Naive B cell (primary cell): ENCODE measurements around the gene DSCAM. TPM values are rescaled to one million over a fixed set of nuclear protein-coding genes. Genes with fewer than 3 reads are reported as not detected.
"Not testable (repeated sequence)": the region's sequence is repeated elsewhere in the genome, so short reads cannot be mapped to it uniquely, and the experiment has no call there.

Experiments
- ATAC-seq, 2 donors: fragments of 150-1000 bp; cut with Tn5 transposase; 2 replicates each; pipeline ENCODE4 v1.10.0; 2021; ENCODE audit warnings: low read depth in 2 of 2, mild to moderate bottlenecking in 2 of 2, moderate library complexity in 2 of 2
- DNase-seq: peaks from one replicate; pipeline ENCODE4 v3.0.0; 2022
- H3K27ac Mint-ChIP-seq, 6 donors: one replicate each; pipeline ENCODE4 v1.8.0; 2020 to 2022; ENCODE audit warnings: mild to moderate bottlenecking in 6 of 6, mixed read lengths in 6 of 6, moderate library complexity in 5 of 6, inconsistent platforms in 2 of 6
- H3K27me3 Mint-ChIP-seq, 3 donors: one replicate each; pipeline ENCODE4 v1.8.0; 2021 to 2022; ENCODE audit warnings: mixed read lengths in 3 of 3, mild to moderate bottlenecking in 1 of 3
- H3K36me3 Mint-ChIP-seq, 2 donors: one replicate each; pipeline ENCODE4 v1.8.0; 2020 to 2022; ENCODE audit warnings: mixed read lengths in 2 of 2, inconsistent platforms in 1 of 2, mild to moderate bottlenecking in 1 of 2
- H3K4me1 Mint-ChIP-seq, 3 donors: one replicate each; pipeline ENCODE4 v1.8.0; 2020 to 2022; ENCODE audit warnings: mixed read lengths in 3 of 3, inconsistent platforms in 1 of 3, mild to moderate bottlenecking in 1 of 3, moderate library complexity in 1 of 3
- H3K4me3 Mint-ChIP-seq, 8 donors: one replicate each; pipeline ENCODE4 v1.8.0; 2020 to 2022; ENCODE audit warnings: mild to moderate bottlenecking in 8 of 8, mixed read lengths in 8 of 8, moderate library complexity in 8 of 8, inconsistent platforms in 2 of 8
- H3K9me3 Mint-ChIP-seq, 7 donors: one replicate each; pipeline ENCODE4 v1.8.0; 2020 to 2022; ENCODE audit warnings: mixed read lengths in 7 of 7, mild to moderate bottlenecking in 5 of 7, inconsistent platforms in 2 of 7, moderate library complexity in 1 of 7
- polyA plus RNA-seq, 6 donors: library from polyadenylated mRNA; unstranded; fragments of 300-500 nt; fragmentation: Illumina TruSeq; gene quantifications; one replicate each; pipeline ENCODE4 v1.2.3, GENCODE V29; 2021; ENCODE audit warnings: low read depth in 6 of 6

DSCAM gene
- polyA plus RNA-seq, result not detected

GRCh38 chr21:40846587-40847411 lies at the start of gene DSCAM:
Gene DSCAM (minus strand): TSS chr21:40847158. CDS start chr21:40846661, 497 bp downstream.
- Mint-ChIP-seq H3K27me3 (peaks cover 30 to 64% (median 39%) of the 10 kb centered on the region in 3 donors), H3K27ac (no peak within 1 kb of the TSS), H3K4me1 (peaks cover 0 to 5% (median 0%) of the 10 kb centered on the region in 3 donors), H3K4me3 (peak within 1 kb of the TSS in 1 of 8 donors; percentile 16), H3K9me3 (peaks cover 0 to 4% (median 0%) of the 10 kb centered on the region in 7 donors), H3K36me3 (no peaks in the 10 kb centered on the region)
- DNase-seq (no peak), ATAC-seq (no peak)

DNA sequence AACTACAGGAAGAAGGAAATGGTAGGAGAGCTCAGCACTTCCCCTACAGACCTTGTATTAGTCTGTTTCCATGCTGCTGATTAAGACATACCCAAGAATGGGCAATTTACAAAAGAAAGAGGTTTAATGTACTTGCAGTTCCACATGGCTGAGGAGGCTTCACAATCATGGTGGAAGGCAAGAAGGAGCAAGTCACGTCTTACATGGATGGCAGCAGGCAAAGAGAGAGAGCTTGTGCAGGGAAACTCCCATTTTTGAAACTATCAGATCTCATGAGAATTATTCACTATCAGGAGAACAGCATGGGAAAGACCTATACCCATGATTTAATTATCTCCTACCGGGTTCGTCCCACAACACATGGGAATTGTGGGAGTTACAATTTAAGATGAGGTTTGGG lies 48.7 kb upstream of the DSCAM start:
- not testable (repeated sequence) for H3K27ac Mint-ChIP-seq, H3K27me3 Mint-ChIP-seq, ATAC-seq, DNase-seq, H3K4me3 Mint-ChIP-seq, H3K4me1 Mint-ChIP-seq, H3K36me3 Mint-ChIP-seq
- peaks cover 6 to 26% (median 16%) of the 10 kb centered on the region in 7 donors for H3K9me3 Mint-ChIP-seq

DNA sequence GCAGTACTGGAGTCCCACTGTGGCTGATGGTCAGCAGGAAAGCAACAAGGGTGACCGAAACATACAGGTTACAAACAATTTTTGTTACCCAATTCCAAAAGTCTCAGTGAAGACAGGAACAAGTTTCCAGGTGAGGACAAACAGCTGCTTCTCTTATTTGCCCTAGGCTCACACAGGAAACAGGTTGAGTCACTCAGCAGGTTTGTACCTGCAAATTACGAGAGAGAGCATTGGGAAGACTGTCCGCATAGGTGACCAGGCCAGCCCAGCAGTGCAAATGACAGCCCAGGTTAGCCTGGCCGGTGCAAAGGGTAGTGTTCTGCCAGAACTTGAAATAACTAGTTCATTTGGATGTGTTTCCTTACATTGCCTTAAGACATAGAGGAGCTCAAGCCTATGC lies 40.0 kb upstream of the DSCAM start:
- Mint-ChIP-seq H3K9me3 (peaks cover 0 to 8% (median 4%) of the 10 kb centered on the region in 7 donors), H3K27me3 (peaks cover 0 to 7% (median 5%) of the 10 kb centered on the region in 3 donors), H3K27ac (no peak overlapping the region), H3K4me1 (no peaks in the 10 kb centered on the region), H3K36me3 (no peaks in the 10 kb centered on the region), H3K4me3 (no peak overlapping the region)
- ATAC-seq (no peak), DNase-seq (no peak)

DNA sequence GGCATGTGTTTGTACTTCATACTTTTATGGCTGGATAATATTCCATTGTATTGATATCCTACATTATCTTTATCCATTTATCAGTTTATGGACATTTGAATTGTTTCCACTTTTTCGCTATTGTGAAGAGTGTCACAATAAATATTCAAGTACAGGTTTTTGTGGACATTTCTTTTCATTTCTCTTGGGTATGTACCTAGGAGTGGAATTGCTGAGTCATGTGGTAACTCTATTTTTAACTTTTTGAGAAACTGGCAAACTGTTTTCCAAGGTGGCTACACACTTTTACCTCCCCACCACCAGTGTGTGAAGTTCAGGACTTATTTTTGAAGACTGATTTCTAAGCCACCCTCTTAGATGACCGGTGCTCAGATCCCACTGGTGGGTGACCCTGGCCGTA lies 39.0 kb upstream of the DSCAM start:
- Mint-ChIP-seq H3K27ac (no peak overlapping the region), H3K36me3 (no peaks in the 10 kb centered on the region), H3K4me1 (no peaks in the 10 kb centered on the region), H3K9me3 (peaks cover 0 to 8% (median 4%) of the 10 kb centered on the region in 7 donors), H3K27me3 (peaks cover 0 to 7% (median 6%) of the 10 kb centered on the region in 3 donors), H3K4me3 (no peak overlapping the region)
- DNase-seq (no peak), ATAC-seq (no peak)

DNA sequence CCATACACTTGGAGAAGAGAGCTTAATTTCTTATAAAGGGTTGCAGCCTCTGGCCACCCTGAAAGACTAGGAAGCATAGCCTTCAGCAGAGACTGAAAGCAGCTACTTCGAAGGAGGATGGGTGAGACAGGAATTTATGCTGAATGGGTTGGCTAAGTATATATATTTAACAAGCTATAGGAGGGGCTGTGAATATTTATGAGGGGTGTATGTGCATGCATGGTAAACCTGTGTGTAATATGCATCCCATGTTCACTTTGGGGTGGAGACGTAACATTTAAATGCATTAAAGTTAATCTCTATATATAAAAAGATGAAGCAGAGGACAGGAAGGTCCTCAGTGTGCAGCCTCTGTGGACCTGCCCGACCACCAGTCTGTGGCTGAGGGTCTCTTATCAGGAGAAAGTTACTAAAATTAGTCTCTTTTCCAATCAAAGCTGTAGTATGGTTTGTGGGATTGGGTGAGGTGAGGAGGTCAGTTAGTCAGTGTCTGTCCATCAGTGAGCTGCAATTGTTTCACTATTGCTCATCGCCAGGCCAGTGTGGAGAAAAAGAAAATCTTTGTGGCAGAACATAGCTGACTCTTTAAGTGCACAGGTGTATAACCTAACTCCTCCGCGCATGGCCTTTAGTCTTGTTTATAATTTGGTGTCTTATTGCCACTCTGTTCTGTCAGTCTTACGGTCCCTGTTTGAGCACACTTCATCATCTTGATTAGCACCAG lies 35.4 kb upstream of the DSCAM start:
- Mint-ChIP-seq H3K4me1 (no peaks in the 10 kb centered on the region), H3K36me3 (no peaks in the 10 kb centered on the region), H3K4me3 (no peak overlapping the region), H3K27me3 (peaks cover 0 to 6% (median 0%) of the 10 kb centered on the region in 3 donors), H3K9me3 (peaks cover under 1 to 9% (median 4%) of the 10 kb centered on the region in 7 donors), H3K27ac (no peak overlapping the region)
- DNase-seq (no peak), ATAC-seq (no peak)

GRCh38 chr21:40881767-40882166 lies 34.8 kb upstream of the DSCAM start:
- ATAC-seq (no peak), DNase-seq (no peak)
- peaks cover 2 to 9% (median 5%) of the 10 kb centered on the region in 7 donors for H3K9me3 Mint-ChIP-seq
- no peak overlapping the region for H3K27ac Mint-ChIP-seq
- H3K27me3 Mint-ChIP-seq, result peaks cover 0 to 6% (median 0%) of the 10 kb centered on the region in 3 donors
- H3K4me1 Mint-ChIP-seq, result no peaks in the 10 kb centered on the region
- H3K4me3 Mint-ChIP-seq, result no peak overlapping the region
- no peaks in the 10 kb centered on the region for H3K36me3 Mint-ChIP-seq

DNA sequence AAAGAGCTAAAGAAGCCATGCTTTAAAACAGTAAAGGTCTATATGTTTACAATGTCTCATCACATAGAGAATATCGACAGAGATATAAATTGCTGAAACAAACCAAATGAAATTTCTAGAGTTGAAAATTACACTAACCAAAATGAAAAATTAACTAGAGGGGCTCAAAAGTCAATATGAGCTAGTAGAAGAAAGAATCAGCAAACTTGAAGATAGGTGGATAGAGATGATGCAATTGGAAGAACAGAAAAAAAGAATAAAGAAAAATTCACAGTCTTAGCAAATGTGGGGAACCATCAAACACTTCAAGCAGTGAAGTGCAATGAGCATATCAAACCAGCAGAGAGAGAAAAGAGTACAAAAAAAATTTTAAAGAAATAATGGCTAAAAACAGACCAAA lies 24.1 kb upstream of the DSCAM start:
- Mint-ChIP-seq H3K27ac (no peak overlapping the region), H3K4me3 (no peak overlapping the region), H3K36me3 (peaks cover 5 to 13% of the 10 kb centered on the region in 2 donors), H3K4me1 (no peaks in the 10 kb centered on the region), H3K27me3 (peaks cover 0 to 4% (median 0%) of the 10 kb centered on the region in 3 donors), H3K9me3 (peaks cover 13 to 49% (median 21%) of the 10 kb centered on the region in 7 donors)
- no peak for ATAC-seq
- DNase-seq, result no peak

- Mint-ChIP-seq H3K36me3 (no peaks in the 10 kb centered on the region), H3K4me3 (no peak overlapping the region), H3K27me3 (peaks cover 0 to 17% (median 5%) of the 10 kb centered on the region in 3 donors), H3K4me1 (no peaks in the 10 kb centered on the region), H3K9me3 (peaks cover 0 to 5% (median 2%) of the 10 kb centered on the region in 7 donors), H3K27ac (no peak overlapping the region)
- ATAC-seq (no peak), DNase-seq (no peak)
Measured at GRCh38 chr21:40863839-40864238, 16.9 kb upstream of the DSCAM start.

DNA sequence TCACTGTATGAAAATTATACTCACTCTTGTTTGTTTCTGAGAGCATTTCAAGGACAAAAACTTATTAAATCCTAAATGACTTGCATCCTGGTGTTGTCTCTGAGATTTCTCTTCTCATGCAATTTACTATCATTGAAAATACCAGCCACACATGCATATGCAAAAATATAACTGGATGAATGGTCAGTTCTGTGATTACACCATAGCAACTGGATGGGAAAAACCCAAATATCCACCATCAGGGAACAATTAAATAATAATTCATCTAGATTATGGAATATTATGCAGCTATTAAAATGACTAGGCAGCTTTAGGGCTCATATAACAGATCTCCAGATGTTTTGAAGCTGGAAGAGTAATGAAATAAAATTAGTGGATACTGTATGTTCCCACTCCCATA lies 11.6 kb upstream of the DSCAM start:
- ATAC-seq, result no peak
- H3K27ac Mint-ChIP-seq, result no peak overlapping the region

DNA sequence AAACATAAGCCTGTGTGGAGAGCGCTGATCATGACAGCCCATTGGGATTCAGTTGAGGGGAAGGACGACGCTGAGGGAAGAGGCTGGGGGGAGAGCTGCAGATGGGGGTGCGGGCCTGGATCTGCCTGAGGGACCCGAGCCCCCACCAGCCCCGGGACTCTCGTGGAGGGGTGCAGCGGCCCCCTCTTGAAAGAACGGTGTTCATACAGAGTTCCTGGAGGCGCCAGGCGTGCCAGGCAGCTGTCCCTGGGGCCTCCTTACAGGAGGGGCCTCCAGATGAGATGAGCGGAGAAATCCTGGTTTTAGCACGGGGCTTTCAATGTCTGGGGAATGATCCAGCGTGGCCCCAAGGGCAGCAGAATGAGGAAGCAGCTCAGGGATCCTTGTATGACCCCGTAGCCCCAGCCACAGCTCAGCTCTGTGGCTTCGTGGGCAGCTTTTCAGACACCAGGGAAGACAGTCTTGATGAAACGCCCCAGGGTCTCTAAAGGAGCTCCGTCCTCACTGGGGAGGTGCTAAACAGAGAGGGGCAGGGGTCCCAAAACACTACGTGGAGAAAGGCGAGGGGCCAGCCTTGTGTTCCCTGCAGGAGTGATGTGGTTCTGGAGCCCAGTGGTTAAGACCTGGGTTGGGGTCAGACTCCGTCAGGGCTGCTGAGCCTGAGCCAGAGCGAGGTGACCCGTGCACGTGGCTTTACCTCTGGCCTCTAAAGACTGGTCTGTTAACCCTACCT lies 7.2 kb upstream of the DSCAM start:
- peaks cover 0 to 19% (median 14%) of the 10 kb centered on the region in 3 donors for H3K27me3 Mint-ChIP-seq
- no peak overlapping the region for H3K27ac Mint-ChIP-seq
- peaks cover 3 to 19% (median 9%) of the 10 kb centered on the region in 7 donors for H3K9me3 Mint-ChIP-seq
- no peaks in the 10 kb centered on the region for H3K36me3 Mint-ChIP-seq
- no peak for DNase-seq
- H3K4me3 Mint-ChIP-seq, result no peak overlapping the region
- H3K4me1 Mint-ChIP-seq, result no peaks in the 10 kb centered on the region
- no peak for ATAC-seq

More for the DNA sequence above, 11.6 kb upstream of the DSCAM start:
- peaks cover 0 to 20% (median 7%) of the 10 kb centered on the region in 3 donors for H3K27me3 Mint-ChIP-seq
- H3K4me3 Mint-ChIP-seq, result no peak overlapping the region
- DNase-seq, result no peak
- H3K4me1 Mint-ChIP-seq, result no peaks in the 10 kb centered on the region
- no peaks in the 10 kb centered on the region for H3K36me3 Mint-ChIP-seq
- H3K9me3 Mint-ChIP-seq, result peaks cover 3 to 19% (median 9%) of the 10 kb centered on the region in 7 donors

- peaks cover 2 to 10% (median 6%) of the 10 kb centered on the region in 7 donors for H3K9me3 Mint-ChIP-seq
- no peak for ATAC-seq
- no peak for DNase-seq
- H3K4me1 Mint-ChIP-seq, result no peaks in the 10 kb centered on the region
- peaks cover 12 to 33% (median 17%) of the 10 kb centered on the region in 3 donors for H3K27me3 Mint-ChIP-seq
- no peaks in the 10 kb centered on the region for H3K36me3 Mint-ChIP-seq
- no peak overlapping the region for H3K4me3 Mint-ChIP-seq
- H3K27ac Mint-ChIP-seq, result no peak overlapping the region
Measured at GRCh38 chr21:40852563-40852962, 5.6 kb upstream of the DSCAM start.

GRCh38 chr21:40851749-40852148 lies 4.8 kb upstream of the DSCAM start:
- H3K4me3 Mint-ChIP-seq, result no peak overlapping the region
- no peaks in the 10 kb centered on the region for H3K36me3 Mint-ChIP-seq
- H3K27ac Mint-ChIP-seq, result no peak overlapping the region
- H3K4me1 Mint-ChIP-seq, result peaks cover 0 to 3% (median 0%) of the 10 kb centered on the region in 3 donors
- H3K9me3 Mint-ChIP-seq, result peaks cover 0 to 9% (median 2%) of the 10 kb centered on the region in 7 donors
- no peak for DNase-seq
- H3K27me3 Mint-ChIP-seq, result peaks cover 19 to 36% (median 21%) of the 10 kb centered on the region in 3 donors
- ATAC-seq, result no peak

GRCh38 chr21:40850071-40850470 lies 3.1 kb upstream of the DSCAM start:
- Mint-ChIP-seq H3K36me3 (no peaks in the 10 kb centered on the region), H3K27me3 (peaks cover 27 to 43% (median 27%) of the 10 kb centered on the region in 3 donors), H3K4me3 (no peak overlapping the region), H3K27ac (no peak overlapping the region), H3K9me3 (peaks cover 0 to 4% (median 0%) of the 10 kb centered on the region in 7 donors), H3K4me1 (peaks cover 0 to 3% (median 0%) of the 10 kb centered on the region in 3 donors)
- ATAC-seq (no peak), DNase-seq (no peak)
